Measurements from ENCODE around the gene RBM12. TPM values are rescaled to one million over a fixed set of nuclear protein-coding genes. Genes with fewer than 3 reads are reported as not detected.

RBM12 gene
- total RNA-seq, 2 experiments from 2014 or later: 113 to 121 TPM

DNA sequence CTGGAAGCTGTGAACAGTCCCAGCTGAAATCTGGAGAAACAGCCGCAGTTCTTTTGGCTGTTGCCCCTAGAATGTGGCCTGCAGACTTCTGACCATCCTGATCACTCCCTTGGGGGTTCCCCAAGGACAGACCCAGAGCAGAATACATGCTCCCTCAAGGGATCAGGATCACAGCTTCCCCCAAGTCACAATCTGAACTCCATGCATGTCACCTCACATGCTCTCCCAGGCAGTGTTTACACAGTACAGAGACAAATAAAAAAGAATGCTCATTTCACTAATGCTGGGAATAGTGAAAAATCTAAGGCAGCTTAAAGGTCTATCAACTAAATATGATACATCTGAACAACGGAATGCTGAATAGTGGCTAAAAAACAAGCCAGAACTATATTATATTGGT, 28.6 kb downstream of the RBM12 start:
- POLR2A ChIA-PET: interaction anchor here (0.6 kb wide), 1 partner anchor 11 kb away, joined by 3 read pairs; no protein-coding TSS in a partner anchor
- CTCF ChIA-PET: interaction anchor here (0.5 kb wide), 2 partner anchors 140 to 1104 kb away, joined by 4 read pairs; no protein-coding TSS in a partner anchor

DNA sequence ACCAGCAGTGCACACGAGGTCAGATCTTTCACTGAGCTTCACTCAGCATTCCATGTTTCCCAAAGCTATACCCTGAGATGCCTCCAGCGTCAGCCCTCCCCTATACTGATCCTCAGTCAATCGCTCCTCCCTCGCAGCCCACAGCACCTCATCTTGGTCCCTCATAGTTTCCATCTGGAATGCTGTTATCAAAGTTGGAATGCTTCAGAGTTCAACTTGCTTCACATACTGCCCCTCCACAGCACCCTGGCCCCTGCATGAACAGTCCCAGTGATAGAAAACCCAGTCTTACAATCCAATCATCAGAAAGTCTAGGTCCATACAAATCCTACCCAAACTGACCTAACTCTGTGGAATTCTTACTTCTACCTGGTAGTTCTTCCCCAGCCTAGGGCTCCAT, 29.0 kb downstream of the RBM12 start:
- ChIA-PET POLR2A (interaction anchor here (0.6 kb wide), 1 partner anchor 11 kb away, joined by 3 read pairs; no protein-coding TSS in a partner anchor), CTCF (interaction anchor here (0.5 kb wide), 1 partner anchor 140 kb away, joined by 4 read pairs; no protein-coding TSS in a partner anchor)

DNA sequence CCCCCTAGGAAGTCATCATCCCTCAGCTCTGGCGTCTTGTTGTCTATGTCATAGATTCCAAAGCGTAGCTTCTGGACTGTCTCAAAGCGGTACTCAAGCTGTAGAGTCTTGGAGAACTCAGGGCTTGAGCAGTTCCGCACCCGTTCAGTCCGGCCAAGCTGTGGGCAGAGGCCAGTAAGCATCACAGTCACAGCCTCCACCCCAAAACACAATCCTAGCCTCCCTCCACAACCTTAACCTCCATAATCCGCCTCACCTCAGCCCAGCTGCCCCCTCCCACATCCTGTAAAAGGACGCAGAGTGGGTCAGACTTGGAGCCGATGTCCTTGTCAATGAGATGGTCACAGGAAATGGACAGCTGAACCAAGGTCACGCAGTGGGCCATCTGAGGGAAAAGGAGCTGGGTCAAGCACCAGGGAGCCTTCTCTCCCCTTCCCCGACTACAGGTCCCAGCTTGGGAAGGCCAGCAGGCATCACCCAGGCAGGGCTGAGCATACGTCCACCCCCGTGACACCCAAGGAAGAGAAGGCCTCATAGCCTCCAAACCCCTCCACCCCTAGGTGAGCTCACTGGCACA, 32.1 kb downstream of the RBM12 start:
- ChIA-PET POLR2A (no interaction called here), CTCF (interaction anchor here (0.8 kb wide), 1 partner anchor 12 kb away, joined by 3 read pairs; no protein-coding TSS in a partner anchor)

DNA sequence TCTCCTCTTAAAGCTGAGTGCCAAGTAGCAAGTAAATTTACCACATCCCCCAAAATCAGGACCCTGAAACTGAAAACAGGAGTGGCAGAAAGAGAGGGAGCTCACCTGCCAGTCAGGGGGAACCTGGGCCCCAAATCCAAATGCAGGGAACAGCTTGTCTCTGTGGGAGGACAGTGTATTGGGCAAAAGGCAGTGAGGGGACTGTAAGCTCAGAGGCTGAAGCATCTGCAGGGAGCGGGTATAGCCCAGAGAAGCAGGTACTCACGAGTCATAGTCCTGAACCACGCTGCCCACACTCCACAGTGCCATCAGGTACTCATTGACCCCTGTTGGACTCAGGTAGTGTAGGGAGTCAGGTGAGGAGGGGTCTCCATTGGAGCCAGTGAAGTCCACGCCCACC, 34.1 kb downstream of the RBM12 start:
- POLR2A ChIA-PET: no interaction called here
- CTCF ChIA-PET: interaction anchor here (0.6 to 1.4 kb wide), 2 partner anchors 9 to 106 kb away, joined by 3 to 4 read pairs; no protein-coding TSS in a partner anchor

DNA sequence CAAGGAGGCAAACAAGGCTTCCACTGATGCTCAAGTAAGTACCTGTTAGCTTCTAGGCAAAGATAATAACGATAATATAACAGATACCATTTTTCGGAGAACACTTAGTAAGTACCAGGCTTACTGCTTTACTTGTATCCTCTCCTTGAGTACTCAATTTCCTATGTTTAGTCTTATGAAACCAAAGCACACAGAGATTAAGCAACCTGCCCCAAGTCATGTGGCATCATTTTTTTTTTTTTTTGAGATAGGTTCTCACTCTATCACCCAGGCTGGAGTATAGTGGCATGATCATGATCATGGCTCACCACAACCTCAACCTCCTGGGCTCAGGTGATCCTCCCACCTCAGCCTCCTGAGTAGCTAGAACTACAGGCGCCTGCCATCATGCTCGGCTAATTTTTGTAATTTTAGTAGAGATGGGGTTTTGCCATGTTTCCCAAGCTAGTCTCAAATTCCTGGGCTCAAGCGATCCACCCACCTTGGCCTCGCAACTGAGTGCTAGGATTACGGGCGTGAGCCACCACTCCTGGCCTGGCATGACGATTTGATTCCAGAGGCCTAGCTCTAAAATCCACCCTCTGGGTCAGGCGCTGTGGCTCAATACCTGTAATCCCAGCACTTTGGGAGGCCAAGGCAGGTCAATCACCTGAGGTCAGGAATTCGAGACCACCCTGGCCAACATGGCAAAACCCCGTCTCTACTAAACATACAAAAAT, 35.1 kb downstream of the RBM12 start:
- ChIA-PET CTCF (interaction anchor here (1.4 kb wide), 1 partner anchor 8 kb away, joined by 3 read pairs; no protein-coding TSS in a partner anchor), POLR2A (no interaction called here)

DNA sequence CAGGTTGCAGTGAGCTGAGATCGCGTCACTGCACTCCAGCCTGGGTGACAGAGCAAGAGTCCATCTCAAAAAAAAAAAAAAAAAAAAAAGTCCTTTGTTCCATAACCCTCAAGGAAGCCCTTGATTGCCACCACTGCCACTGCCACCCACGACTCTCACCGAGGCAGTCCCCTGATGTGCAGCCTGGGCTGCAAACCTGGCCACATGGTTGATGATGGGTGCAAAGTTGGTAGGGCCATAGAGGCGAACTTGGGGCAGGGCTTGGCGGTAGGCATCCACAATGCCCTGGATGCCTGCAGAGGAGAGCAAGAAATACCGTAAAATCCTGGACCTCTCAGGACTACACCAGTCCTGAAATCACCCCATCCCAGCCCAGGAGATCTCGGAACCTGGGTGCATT, 37.6 kb downstream of the RBM12 start:
- CTCF ChIA-PET: interaction anchor here (0.7 kb wide), 1 partner anchor 15 kb away, joined by 3 read pairs; no protein-coding TSS in a partner anchor

DNA sequence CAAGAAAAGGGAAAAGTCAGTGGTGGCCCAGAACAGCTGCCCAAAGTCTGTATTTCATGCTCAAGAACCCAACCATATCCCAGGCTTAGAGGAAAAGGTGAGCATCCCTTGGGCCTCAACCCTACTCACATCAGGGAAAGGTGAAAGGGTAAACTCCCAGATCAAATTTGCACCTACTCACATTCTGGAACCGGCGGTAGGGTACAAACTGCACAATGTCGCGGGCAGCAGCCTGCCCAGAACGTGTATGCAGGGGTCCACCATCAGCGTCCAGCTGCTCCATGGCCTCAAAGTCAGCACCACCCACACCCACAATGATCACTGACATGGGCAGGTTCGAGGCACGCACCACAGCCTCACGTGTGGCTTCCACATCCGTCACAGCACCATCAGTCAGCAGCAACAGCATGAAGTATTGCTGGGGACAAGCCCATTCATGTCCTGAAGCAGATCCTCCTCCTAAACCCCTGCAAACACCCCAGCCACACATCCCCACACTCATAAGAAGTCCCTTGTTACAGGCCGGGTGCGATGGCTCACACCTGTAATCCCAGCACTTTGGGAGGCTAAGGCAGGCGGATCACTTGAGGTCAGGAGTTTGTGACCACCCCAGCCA, 38.2 kb downstream of the RBM12 start:
- ChIA-PET CTCF (interaction anchor here (0.7 kb wide), 1 partner anchor 14 kb away, joined by 3 read pairs; no protein-coding TSS in a partner anchor), POLR2A (interaction anchor here (0.5 kb wide), 1 partner anchor 47 kb away, joined by 8 read pairs; no protein-coding TSS in a partner anchor)

More for the DNA sequence above, 37.6 kb downstream of the RBM12 start:
- POLR2A ChIA-PET: no interaction called here

DNA sequence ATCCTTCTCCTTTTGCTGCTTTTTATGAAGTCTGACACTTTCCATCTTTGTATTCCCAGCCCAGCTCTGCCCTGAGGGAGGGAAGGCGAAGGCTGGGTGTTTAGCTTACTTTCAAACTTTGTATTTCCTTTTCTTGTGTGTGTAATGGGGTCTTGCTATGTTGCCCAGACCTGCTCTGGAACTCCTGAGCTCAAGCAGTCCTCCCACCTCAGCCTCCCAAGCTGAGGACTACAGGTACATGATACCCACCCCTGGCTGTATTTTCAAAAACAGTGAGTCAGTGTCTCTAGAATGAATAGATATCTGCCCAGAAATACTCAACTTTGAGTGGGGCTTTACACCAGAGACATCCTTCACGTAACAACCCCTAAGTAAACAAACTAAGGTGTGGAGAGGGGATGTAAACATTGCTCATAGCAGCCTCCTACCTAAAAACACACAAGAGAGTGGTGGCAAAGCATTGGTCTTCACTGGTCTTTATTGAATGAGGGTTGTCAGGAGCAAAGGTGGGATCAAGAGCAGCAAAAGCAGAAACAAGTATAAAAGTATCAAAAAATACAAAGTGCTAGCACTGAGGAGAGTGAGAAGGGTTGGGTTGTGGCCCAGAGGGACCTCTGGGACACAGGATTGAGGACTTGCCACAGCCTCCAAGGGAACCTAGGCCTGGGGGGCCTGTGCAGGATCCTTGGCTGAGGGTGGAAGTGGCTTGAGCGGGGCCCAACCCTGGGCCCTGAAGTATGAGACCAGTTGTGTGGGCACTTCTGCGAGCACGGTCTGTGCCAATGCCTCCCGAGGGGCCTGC, 38.9 kb downstream of the RBM12 start:
- ChIA-PET CTCF (interaction anchor here (0.5 to 0.6 kb wide), 2 partner anchors 270 to 1182 kb away, joined by 3 to 4 read pairs; no protein-coding TSS in a partner anchor), POLR2A (interaction anchor here (0.5 kb wide), 1 partner anchor 46 kb away, joined by 8 read pairs; no protein-coding TSS in a partner anchor)

DNA sequence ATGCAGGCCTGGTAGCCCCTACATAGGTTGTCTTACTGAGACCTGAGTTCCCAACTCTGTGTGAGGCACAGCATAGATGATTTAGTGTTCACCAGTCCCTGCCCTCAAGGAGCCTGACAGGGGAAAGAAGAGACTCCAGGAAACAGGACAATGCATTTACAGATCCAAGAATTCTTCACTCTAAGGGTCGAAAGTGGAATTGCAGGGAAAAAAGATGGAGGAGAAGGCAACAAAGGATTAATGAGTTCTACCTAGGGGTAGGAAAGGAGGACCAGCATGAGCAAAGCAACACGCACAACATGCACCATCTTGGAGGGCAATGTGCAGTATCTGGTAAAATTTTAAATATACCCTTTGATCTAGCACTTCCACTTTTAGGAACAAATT, 43.1 kb downstream of the RBM12 start:
- ChIA-PET POLR2A (no interaction called here), CTCF (interaction anchor here (0.6 to 1.3 kb wide), 4 partner anchors 8 to 136 kb away, joined by 3 read pairs; no protein-coding TSS in a partner anchor)

DNA sequence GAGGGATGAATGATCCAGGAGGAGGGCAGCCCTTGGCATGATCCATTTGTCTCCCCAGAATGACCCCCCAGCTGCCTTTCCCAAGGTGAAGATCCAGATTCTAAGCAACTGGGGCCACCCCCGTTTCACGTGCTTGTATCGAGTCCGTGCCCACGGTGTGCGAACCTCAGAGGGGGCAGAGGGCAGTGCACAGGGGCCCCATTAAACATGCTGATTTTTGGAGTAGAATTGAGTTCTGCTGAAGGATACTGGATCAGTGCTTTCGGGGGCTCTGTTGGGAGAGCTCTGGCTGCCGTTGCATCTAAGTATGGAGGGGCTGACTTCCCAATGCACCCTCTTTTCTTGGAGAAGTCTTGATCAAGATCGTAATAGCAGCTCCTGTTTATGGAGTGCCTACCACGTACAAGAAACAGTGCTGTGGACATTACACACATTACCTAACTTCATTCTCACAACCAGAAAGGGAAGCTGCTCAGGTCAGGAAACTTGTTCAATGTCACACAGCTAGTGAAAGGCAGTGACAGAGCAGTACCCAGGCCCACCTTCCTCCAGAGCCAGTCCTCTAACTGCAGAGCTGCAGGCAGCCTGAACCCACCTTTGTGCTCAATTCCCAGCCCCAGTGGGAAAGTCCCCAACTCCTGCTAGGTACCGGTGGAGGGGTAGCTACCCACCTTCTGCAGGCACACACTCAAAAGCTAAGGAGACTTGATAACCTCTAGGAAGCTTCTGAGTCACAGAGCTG, 43.7 kb downstream of the RBM12 start:
- POLR2A ChIA-PET: interaction anchor here (1.1 to 6.2 kb wide), 3 partner anchors 27 to 110 kb away, joined by 3 to 77 read pairs (median 9); partner anchors contain the start of genes CPNE1 and RBM12
- CTCF ChIA-PET: interaction anchor here (0.6 to 2.2 kb wide), 6 partner anchors 9 to 136 kb away, joined by 3 to 6 read pairs (median 3); no protein-coding TSS in a partner anchor

DNA sequence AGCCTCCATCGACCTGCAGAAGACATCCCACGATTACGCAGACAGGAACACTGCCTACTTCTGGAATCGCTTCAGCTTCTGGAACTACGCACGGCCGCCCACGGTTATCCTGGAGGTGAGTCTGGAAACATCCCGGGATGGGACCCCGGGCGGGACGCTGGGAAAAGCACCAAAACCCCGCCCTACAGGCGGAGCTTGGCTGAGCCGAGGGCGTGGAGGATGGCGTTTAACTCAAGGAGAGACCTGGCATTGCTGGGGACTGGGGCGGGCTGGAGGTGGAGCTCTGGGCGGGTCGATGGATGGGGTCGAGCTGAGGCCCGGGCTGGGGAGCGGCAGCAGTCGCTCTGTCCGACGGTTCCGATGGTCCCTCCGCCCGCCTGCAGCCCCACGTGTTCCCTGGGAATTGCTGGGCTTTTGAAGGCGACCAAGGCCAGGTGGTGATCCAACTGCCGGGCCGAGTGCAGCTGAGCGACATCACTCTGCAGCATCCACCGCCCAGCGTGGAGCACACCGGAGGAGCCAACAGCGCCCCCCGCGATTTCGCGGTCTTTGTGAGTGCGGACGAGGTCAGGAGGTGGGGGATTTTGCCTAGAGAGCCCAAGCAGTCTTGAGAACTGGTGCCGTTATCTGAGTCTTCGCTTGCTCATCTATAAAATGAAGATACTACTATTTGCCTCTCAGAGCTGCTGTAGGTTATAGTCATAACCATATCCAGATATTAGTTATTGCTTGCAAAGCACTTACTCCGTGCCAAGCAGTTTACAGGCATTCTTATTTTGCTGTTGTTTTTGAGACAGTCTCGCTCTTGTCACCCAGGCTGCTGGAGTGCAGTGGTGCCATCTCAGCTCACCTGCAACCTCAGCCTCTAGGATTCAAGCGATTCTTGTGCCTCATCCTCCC, 45.3 kb downstream of the RBM12 start:
- ChIA-PET CTCF (interaction anchor here (0.6 to 2.2 kb wide), 10 partner anchors 14 to 900 kb away, joined by 3 to 15 read pairs (median 4); partner anchors contain the start of genes CPNE1, NFS1, RBM12 and RBM39), POLR2A (interaction anchor here (0.7 to 6.2 kb wide), 7 partner anchors 15 to 334 kb away, joined by 3 to 77 read pairs (median 6); partner anchors contain the start of genes CPNE1, NFS1, RBM12 and RBM39)

DNA sequence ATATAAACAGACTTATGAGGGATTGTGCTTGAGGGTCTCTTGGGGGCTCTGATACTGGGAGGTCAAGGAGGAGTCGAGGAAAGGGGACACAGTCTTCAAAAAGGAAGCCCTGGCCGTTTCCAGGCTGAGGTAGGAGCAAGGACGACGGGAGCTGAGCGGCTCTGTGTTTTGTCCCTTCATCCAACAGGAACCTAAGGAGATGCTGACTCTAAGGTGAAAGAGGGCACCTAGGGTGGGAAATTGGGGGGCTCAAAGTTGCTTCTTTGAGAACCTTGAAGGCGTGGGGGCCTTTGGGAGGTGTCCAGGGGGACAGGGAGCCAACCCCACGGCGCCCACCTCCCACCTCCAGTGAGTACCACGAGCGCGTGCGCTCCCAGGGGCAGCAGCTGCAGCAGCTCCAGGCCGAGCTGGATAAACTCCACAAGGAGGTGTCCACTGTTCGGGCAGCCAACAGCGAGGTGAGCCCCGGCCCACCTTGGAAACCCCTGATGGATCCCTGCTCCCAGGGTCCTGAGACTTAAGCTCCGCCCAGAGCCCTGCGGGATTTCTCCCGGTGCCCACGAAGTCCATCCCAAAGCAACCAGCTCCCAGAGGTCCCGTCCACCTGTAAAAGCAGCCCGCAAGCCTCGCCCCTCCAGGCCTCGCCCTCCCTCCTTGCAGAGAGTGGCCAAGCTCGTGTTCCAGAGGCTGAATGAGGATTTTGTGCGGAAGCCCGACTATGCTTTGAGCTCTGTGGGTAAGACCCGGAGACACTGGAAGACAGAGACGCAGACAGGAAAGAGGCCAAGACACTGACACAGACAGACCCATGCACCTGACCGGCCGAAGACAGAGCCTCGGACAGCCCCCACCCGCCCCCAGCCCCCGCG, 46.2 kb downstream of the RBM12 start:
- POLR2A ChIA-PET: interaction anchor here (0.7 to 6.2 kb wide), 7 partner anchors 18 to 335 kb away, joined by 3 to 77 read pairs (median 6); partner anchors contain the start of genes CPNE1, NFS1, RBM12 and RBM39
- CTCF ChIA-PET: interaction anchor here (0.5 to 2.2 kb wide), 6 partner anchors 17 to 218 kb away, joined by 3 to 15 read pairs (median 4); partner anchors contain the start of genes CPNE1, NFS1, RBM12 and RBM39

DNA sequence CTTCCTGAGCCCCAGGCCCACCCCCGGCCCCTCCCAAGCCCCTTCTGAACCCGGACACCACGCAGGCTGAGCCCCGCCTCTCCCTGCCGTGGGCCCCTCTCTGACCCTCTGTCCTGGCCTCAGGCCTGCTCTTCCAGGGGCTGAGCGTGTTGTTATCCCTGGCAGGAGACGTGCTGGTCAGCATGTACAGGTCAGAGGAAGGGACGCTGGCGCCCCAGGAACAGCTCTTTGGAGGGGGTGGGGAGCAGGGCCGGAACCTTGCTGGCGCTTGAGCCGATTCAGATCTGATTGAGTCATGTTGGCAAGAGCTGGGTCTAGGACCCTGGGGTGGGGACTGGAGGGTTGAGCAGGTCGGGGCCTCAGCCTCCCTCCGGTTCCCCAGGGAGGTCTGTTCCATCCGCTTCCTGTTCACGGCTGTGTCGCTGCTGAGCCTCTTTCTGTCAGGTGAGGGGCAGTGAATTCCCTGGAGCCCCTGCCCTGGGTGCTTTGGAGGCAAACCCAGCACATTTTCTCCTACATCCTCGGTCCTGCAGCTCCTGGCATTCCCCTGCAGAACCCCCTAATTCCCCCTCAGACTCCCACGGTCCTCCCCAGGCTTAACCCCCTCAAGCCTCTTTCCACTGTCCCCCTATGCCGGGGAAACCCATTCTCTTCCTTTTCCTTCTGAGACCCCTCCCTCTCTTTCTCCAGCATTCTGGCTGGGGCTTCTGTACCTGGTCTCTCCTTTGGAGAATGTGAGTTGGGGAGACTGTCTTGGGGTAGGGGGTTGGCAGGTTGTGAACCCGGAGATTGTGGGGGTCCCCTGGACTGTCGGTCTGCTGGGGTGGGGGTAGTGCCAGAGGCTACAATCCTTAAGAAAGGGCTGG, 47.1 kb downstream of the RBM12 start:
- ChIA-PET CTCF (interaction anchor here (0.5 to 2.6 kb wide), 7 partner anchors 15 to 219 kb away, joined by 3 to 11 read pairs (median 3); partner anchors contain the start of genes CPNE1, RBM12 and RBM39), POLR2A (interaction anchor here (5.1 to 6.2 kb wide), 2 partner anchors 45 to 125 kb away, joined by 29 to 77 read pairs; partner anchors contain the start of genes CPNE1, RBM12 and RBM39)
